ENCODE results near the gene NGFR. TPM values are rescaled to one million over a fixed set of nuclear protein-coding genes. Genes with fewer than 3 reads are reported as not detected.

The NGFR gene
- total and polyA plus RNA-seq, 9 of the 15 experiments (the other 6 are each of a cell fraction or from before 2014, with no cell fraction given), result 0.07 to 0.23 (median 0.13) TPM; not detected in 4

- DNase-seq (ENCODE audit: extremely low read depth in 1 of 4, low spot score in 3 of 4) (no peak), FAIRE-seq (no peak), ATAC-seq (no peak)
- Histone ChIP-seq H3K27me3 (ENCODE audit: control insufficient read depth in 2 of 2, insufficient read depth in 2 of 2, low read length in 2 of 2) (peaks cover 17 to 52% of the 10 kb centered on the region in 2 experiments; a peak in 3 of 5 replicates), H3K27ac (ENCODE audit: extremely low read depth, low read depth, low read length) (no peak overlapping the region), H3K9me1 (ENCODE audit: control insufficient read depth, insufficient read depth, low read length) (no peaks in the 10 kb centered on the region), H3K9ac (ENCODE audit: insufficient read depth in 1 of 2, low read depth in 2 of 2, low read length in 2 of 2) (no peak overlapping the region), H4K20me1 (replicated peaks; ENCODE audit: control insufficient read depth, insufficient read depth, low read length) (no peaks in the 10 kb centered on the region; the same call in 1 of the 2 replicates), H3K9me3 (replicated peaks; ENCODE audit: control insufficient read depth, insufficient read depth, low read depth, low read length) (no peaks in the 10 kb centered on the region), H3K79me2 (ENCODE audit: control insufficient read depth, insufficient read depth, low read length) (no peaks in the 10 kb centered on the region), H3K36me3 (ENCODE audit: control insufficient read depth, insufficient read depth, low read length) (no peaks in the 10 kb centered on the region), H3K4me2 (ENCODE audit: insufficient read depth, low read length) (no peak overlapping the region), H2AFZ (ENCODE audit: low read depth, low read length) (no peak overlapping the region), H3K4me3 (no peak overlapping the region), H3K4me1 (replicated peaks in 1 of 2; ENCODE audit: control insufficient read depth in 2 of 2, insufficient read depth in 2 of 2, low read length in 2 of 2) (peaks cover under 1 to 2% of the 10 kb centered on the region in 2 experiments; a peak in 4 of 5 replicates)
- TF ChIP-seq SMAD3 (CRISPR knock-in tag; conservative IDR thresholded peaks at IDR 0.05), result no peak
- WGBS (ENCODE audit: insufficient coverage, low coverage, missing lambda C conversion rate), result 3% methylated on average over 10 of the region's 10 CpGs
- in situ Hi-C loops (cut with MboI) (no loop called here), intact Hi-C loops (cut with micrococcal nuclease) (no loop called here)
- ChIA-PET CTCF (ENCODE audit: low intra/inter-chr PET ratio) (no interaction called here), POLR2A (interaction anchor here (1.3 kb wide), 1 partner anchor 9 kb away, joined by 3 read pairs; no protein-coding TSS in a partner anchor)
- no TSS peak for BruUV-seq (replicated peaks)
These were observed 25.4 kb downstream of the NGFR start for GRCh38 chr17:49520386-49521087.

- in situ Hi-C loops (cut with MboI) (no loop called here), intact Hi-C loops (cut with micrococcal nuclease) (no loop called here)
- no peaks in the 10 kb centered on the region for H3K4me1 ChIP-seq (replicated peaks in 1 of 2; ENCODE audit: control insufficient read depth in 2 of 2, insufficient read depth in 2 of 2, low read length in 2 of 2)
- H3K4me3 ChIP-seq, result no peak overlapping the region
- no peak overlapping the region for H3K27ac ChIP-seq (ENCODE audit: extremely low read depth, low read depth, low read length)
- no peaks in the 10 kb centered on the region; the same call in 1 of the 2 replicates for H4K20me1 ChIP-seq (replicated peaks; ENCODE audit: control insufficient read depth, insufficient read depth, low read length)
- peaks cover 22 to 57% of the 10 kb centered on the region in 2 experiments; a peak in 4 of 5 replicates for H3K27me3 ChIP-seq (ENCODE audit: control insufficient read depth in 2 of 2, insufficient read depth in 2 of 2, low read length in 2 of 2)
- no peaks in the 10 kb centered on the region for H3K9me3 ChIP-seq (replicated peaks; ENCODE audit: control insufficient read depth, insufficient read depth, low read depth, low read length)
- DNase-seq (ENCODE audit: extremely low read depth in 1 of 4, low spot score in 3 of 4), result no peak
- no peaks in the 10 kb centered on the region for H3K9me1 ChIP-seq (ENCODE audit: control insufficient read depth, insufficient read depth, low read length)
- no TSS peak for BruUV-seq (replicated peaks)
- ATAC-seq, result no peak
- no peaks in the 10 kb centered on the region for H3K36me3 ChIP-seq (ENCODE audit: control insufficient read depth, insufficient read depth, low read length)
- no peak overlapping the region for H3K9ac ChIP-seq (ENCODE audit: insufficient read depth in 1 of 2, low read depth in 2 of 2, low read length in 2 of 2)
- no peaks in the 10 kb centered on the region for H3K79me2 ChIP-seq (ENCODE audit: control insufficient read depth, insufficient read depth, low read length)
- 1% methylated on average over 8 of the region's 8 CpGs for WGBS (ENCODE audit: insufficient coverage, low coverage, missing lambda C conversion rate)
- FAIRE-seq, result no peak
- CTCF ChIA-PET (ENCODE audit: low intra/inter-chr PET ratio), result no interaction called here
- no peak overlapping the region for H3K4me2 ChIP-seq (ENCODE audit: insufficient read depth, low read length)
- POLR2A ChIA-PET, result interaction anchor here (1.3 kb wide), 1 partner anchor 8 kb away, joined by 3 read pairs; no protein-coding TSS in a partner anchor
- H2AFZ ChIP-seq (ENCODE audit: low read depth, low read length), result no peak overlapping the region
- no peak for TF ChIP-seq ZBTB34 (CRISPR knock-in tag; IDR thresholded peaks at IDR 0.05)
- no peak for TF ChIP-seq PML (IDR thresholded peaks at IDR 0.05; ENCODE audit: low read length)
- TF ChIP-seq HMBOX1 (IDR thresholded peaks at IDR 0.05), result no peak
- TF ChIP-seq POLR3A (IDR thresholded peaks at IDR 0.05; ENCODE audit: borderline replicate concordance, extremely low read depth, insufficient read depth, insufficient read length), result no peak
- no peak for TF ChIP-seq SMARCB1 (IDR thresholded peaks at IDR 0.05; ENCODE audit: insufficient read length, low read depth)
- TF ChIP-seq CBFA2T2 (conservative IDR thresholded peaks at IDR 0.05), result no peak
- TF ChIP-seq ZNF24 (IDR thresholded peaks at IDR 0.05), result no peak
- no peak for TF ChIP-seq NBN (IDR thresholded peaks at IDR 0.05; ENCODE audit: low read depth)
- TF ChIP-seq SRSF3 (IDR thresholded peaks at IDR 0.05; ENCODE audit: insufficient read depth, low read length), result no peak
- TF ChIP-seq TEAD4 (IDR thresholded peaks at IDR 0.05; ENCODE audit: low read length), result no peak
- no peak for TF ChIP-seq TEAD4 (CRISPR knock-in tag; IDR thresholded peaks at IDR 0.05; ENCODE audit: borderline replicate concordance)
- no peak for TF ChIP-seq POLR2AphosphoS5 (IDR thresholded peaks at IDR 0.05; ENCODE audit: control insufficient read depth, insufficient read depth, low read depth, low read length)
These were observed 26.0 kb downstream of the NGFR start for GRCh38 chr17:49521088-49521450.
